ENCODE results near the gene BCAR3. TPM values are rescaled to one million over a fixed set of nuclear protein-coding genes. Genes with fewer than 3 reads are reported as not detected.

BCAR3 gene
- total RNA-seq, 1 donor from 2014 or later = 16.6 TPM

- TF ChIP-seq CTCF (conservative IDR thresholded peaks at IDR 0.05) = no peak
- H3K36me3 Mint-ChIP-seq = no peaks in the 10 kb centered on the region
- no peak for DNase-seq (ENCODE audit: extremely low spot score, unreplicated experiment)
- no peak overlapping the region for H3K4me3 Mint-ChIP-seq
- H3K9me3 Mint-ChIP-seq = peaks cover 4% of the 10 kb centered on the region
- peaks cover 7% of the 10 kb centered on the region for H3K27me3 Mint-ChIP-seq
- H3K27ac Mint-ChIP-seq = no peak overlapping the region
- H3K4me1 Mint-ChIP-seq (ENCODE audit: unreplicated experiment) = peaks cover 39% of the 10 kb centered on the region
Measured at GRCh38 chr1:93716941-93717368, 35.3 kb upstream of the BCAR3 start.

DNA sequence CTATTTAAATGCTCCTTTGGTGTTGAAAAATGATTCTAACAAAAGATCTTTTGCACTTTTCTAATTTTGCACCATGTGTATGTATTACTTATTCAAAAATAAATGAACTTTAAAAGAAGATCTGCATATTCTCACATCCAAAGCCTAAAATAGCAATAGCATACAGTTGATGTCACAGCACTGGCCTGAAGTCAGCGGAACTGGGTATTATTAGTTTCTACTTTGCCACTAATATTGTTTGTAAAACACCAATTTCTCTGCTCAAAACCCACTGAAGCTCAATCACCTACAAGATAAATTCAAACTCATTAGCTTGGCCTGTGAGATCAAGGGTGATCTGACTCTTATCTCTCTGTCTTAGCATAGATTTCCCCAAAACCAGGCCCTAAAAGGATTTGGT is 34.5 kb upstream of the BCAR3 start:
- H3K9me3 Mint-ChIP-seq = peaks cover 4% of the 10 kb centered on the region
- H3K4me1 Mint-ChIP-seq (ENCODE audit: unreplicated experiment) = peaks cover 39% of the 10 kb centered on the region
- no peak for TF ChIP-seq CTCF (conservative IDR thresholded peaks at IDR 0.05)
- H3K27ac Mint-ChIP-seq = no peak overlapping the region
- peaks cover 7% of the 10 kb centered on the region for H3K27me3 Mint-ChIP-seq
- no peaks in the 10 kb centered on the region for H3K36me3 Mint-ChIP-seq
- no peak overlapping the region for H3K4me3 Mint-ChIP-seq
- no peak for DNase-seq (ENCODE audit: extremely low spot score, unreplicated experiment)

DNA sequence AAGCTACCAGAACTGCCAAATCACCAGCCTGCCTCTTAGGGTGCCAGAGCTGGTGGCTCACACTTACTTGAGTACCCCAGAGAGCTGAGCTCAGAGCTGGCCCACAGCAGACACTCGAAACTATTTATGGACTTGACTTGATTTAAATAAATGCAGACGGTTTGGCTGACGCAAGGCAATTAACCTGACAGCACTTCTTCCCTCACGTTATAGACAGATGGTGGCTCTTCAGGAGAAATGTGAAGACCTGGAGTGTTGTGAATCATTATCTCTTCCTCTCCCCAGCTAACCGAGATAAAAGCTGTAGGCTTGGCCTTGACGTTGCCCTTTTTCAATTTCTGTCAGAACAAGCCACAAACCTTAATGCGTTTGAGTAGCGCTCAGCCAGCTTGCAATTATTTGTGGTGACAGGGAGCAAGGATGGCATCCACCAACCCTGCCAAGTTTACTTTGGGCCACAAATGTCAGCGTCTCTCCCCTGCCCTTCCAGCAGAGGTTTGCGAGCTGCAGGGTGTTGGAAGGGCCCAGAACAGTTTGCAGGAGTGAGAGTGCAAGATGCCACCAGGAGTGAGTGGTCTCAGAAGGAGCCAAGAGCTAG is 34.0 kb upstream of the BCAR3 start:
- peaks cover 39% of the 10 kb centered on the region for H3K4me1 Mint-ChIP-seq (ENCODE audit: unreplicated experiment)
- peaks cover 4% of the 10 kb centered on the region for H3K9me3 Mint-ChIP-seq
- no peaks in the 10 kb centered on the region for H3K36me3 Mint-ChIP-seq
- H3K27ac Mint-ChIP-seq = no peak overlapping the region
- no peak overlapping the region for H3K4me3 Mint-ChIP-seq
- no peak for TF ChIP-seq CTCF (conservative IDR thresholded peaks at IDR 0.05)
- peaks cover 7% of the 10 kb centered on the region for H3K27me3 Mint-ChIP-seq
- DNase-seq (ENCODE audit: extremely low spot score, unreplicated experiment) = no peak

GRCh38 chr1:93714356-93714755 is 32.7 kb upstream of the BCAR3 start:
- Mint-ChIP-seq H3K4me1 (ENCODE audit: unreplicated experiment) (peaks cover 40% of the 10 kb centered on the region), H3K27ac (no peak overlapping the region), H3K4me3 (no peak overlapping the region), H3K36me3 (no peaks in the 10 kb centered on the region), H3K27me3 (peaks cover 7% of the 10 kb centered on the region), H3K9me3 (peaks cover 4% of the 10 kb centered on the region)
- DNase-seq (ENCODE audit: extremely low spot score, unreplicated experiment) = no peak
- TF ChIP-seq CTCF (conservative IDR thresholded peaks at IDR 0.05) = no peak

DNA sequence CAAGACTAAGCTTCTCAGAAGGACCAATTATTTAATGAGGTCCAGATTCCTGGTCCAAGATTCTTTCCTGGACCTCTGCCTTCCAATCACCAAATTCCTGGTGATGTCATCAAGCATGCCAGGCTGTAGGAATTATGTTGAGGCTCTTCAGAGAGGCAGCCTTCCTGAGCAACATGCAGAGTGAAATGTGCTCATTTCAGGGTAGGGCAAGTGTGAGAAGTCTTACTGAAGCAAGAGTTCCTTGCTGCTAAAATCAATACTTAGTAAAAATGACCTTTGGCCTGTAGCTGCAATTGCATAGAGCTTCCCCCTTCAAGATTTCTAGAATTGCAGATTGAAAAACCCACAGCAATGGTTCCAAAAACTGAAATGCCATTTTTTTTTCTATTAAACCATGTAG is 31.7 kb upstream of the BCAR3 start:
- H3K36me3 Mint-ChIP-seq = no peaks in the 10 kb centered on the region
- TF ChIP-seq CTCF (conservative IDR thresholded peaks at IDR 0.05) = no peak
- H3K4me1 Mint-ChIP-seq (ENCODE audit: unreplicated experiment) = peaks cover 50% of the 10 kb centered on the region
- no peak for DNase-seq (ENCODE audit: extremely low spot score, unreplicated experiment)
- peaks cover 4% of the 10 kb centered on the region for H3K9me3 Mint-ChIP-seq
- H3K27me3 Mint-ChIP-seq = peaks cover 7% of the 10 kb centered on the region
- H3K27ac Mint-ChIP-seq = no peak overlapping the region
- H3K4me3 Mint-ChIP-seq = no peak overlapping the region

DNA sequence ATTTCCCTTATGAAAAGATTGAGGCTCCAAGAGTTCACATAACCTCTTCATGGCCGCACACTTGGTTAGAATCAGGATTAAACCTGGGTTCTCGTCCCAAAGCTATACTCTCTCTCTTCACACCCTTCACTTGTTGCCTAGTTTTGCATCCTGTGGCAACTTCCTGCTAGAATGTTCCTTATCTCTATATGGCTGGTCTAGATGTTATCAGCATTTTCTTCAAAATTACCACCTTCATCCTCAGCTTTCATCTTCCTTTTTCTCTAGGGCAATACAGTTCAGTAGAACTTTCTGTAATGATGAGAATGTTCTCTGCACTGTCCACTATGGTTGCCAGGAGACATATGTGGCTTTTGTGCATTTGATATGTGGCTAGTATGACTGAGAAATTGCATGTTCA is 31.1 kb upstream of the BCAR3 start:
- H3K27ac Mint-ChIP-seq = no peak overlapping the region
- H3K9me3 Mint-ChIP-seq = peaks cover 4% of the 10 kb centered on the region
- no peaks in the 10 kb centered on the region for H3K36me3 Mint-ChIP-seq
- no peak for DNase-seq (ENCODE audit: extremely low spot score, unreplicated experiment)
- no peak for TF ChIP-seq CTCF (conservative IDR thresholded peaks at IDR 0.05)
- peaks cover 3% of the 10 kb centered on the region for H3K27me3 Mint-ChIP-seq
- no peak overlapping the region for H3K4me3 Mint-ChIP-seq
- peaks cover 50% of the 10 kb centered on the region for H3K4me1 Mint-ChIP-seq (ENCODE audit: unreplicated experiment)

All from type B pancreatic cell (in vitro differentiated cells).